ENCODE results near the gene AFTPH.

DNA sequence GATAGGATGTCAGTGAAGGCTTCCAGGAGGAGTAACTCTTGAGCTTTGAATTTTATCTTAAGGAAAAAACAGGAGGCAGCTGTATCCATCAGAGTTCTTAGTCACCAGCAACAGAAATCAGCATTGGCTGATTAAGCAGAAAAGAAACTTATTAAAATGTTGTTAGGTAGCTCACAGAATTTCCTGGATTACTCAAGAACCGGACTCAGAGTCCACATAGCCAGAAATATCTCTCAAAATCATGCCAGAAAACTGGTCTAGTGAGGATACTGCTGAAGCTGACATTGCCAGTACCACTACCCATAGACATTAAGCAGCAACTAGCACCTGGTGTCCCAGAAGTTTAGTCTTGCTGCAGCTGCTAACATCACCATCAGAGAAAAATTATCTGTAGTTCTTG, 10.1 kb upstream of the AFTPH start:
- TF ChIP-seq PAX5 (IDR thresholded peaks at IDR 0.05; ENCODE audit: insufficient read depth, low read length, severe bottlenecking) (no peak), POLR2A (IDR thresholded peaks at IDR 0.05; ENCODE audit: low read depth, low read length) (no peak), POLR2AphosphoS5 (IDR thresholded peaks at IDR 0.05; ENCODE audit: low read depth, low read length) (no peak), TAF1 (IDR thresholded peaks at IDR 0.05; ENCODE audit: low read depth, low read length) (no peak)

Measured in GM12891 (cell line).